Middle frontal gyrus (tissue), 1 donor: ENCODE results near the gene ZDHHC19.
"Not testable (repeated sequence)": the region's sequence is repeated elsewhere in the genome, so short reads cannot be mapped to it uniquely, and the experiment has no call there.

Experiments used
- DNase-seq: peaks from one replicate; pipeline ENCODE4 v3.0.0-alpha.2; 2015; ENCODE audit warnings: low spot score; ENCODE audit errors: extremely low spot score

Gene ZDHHC19, protein sequence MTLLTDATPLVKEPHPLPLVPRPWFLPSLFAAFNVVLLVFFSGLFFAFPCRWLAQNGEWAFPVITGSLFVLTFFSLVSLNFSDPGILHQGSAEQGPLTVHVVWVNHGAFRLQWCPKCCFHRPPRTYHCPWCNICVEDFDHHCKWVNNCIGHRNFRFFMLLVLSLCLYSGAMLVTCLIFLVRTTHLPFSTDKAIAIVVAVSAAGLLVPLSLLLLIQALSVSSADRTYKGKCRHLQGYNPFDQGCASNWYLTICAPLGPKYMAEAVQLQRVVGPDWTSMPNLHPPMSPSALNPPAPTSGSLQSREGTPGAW

DNA sequence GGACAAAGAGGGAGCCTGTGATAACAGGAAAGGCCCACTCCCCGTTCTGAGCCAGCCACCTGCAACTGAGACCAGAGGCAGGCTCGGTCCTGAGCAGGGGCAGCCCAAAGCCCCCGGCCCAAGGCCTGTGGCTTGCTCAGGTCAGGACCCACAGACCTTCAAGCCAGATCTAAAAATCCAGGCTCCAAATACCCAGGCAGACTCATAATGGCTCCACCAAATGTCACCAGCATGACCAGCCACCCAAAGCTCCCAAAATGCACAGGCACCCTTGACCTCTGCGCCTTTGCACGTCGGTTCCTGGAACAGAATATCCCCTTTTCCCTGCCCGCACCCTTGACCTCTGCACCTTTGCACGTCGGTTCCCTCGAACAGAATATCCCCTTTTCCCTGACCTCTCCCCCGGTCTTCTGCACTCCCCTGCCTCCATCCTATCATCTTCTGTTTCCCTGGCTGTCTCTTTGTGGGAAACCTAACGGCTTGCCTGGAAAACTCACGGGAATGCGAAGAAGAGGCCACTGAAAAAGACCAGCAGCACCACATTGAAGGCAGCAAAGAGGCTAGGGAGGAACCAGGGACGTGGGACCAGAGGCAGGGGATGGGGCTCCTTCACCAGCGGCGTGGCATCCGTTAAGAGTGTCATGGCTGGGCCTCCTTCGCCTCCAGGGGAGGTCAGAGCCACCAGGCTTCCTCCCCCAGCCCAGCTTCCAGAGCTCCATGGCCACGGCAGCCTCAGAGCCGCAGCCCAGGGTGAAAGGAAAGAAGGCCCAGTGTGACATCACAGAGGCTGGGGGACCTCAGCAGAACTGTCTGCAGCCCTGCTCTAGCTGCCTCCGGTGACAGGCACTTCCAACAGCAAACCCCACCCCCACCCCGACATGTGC, at the start of gene ZDHHC19:
ZDHHC19 (minus strand) TSS at position 728 of the 884 bp plus-strand sequence; CDS start at position 643, 85 bp downstream.
- DNase-seq, result no peak

- DNase-seq, result no peak
Measured at GRCh38 chr3:196260784-196261183, 49.6 kb upstream of the ZDHHC19 start.

DNA sequence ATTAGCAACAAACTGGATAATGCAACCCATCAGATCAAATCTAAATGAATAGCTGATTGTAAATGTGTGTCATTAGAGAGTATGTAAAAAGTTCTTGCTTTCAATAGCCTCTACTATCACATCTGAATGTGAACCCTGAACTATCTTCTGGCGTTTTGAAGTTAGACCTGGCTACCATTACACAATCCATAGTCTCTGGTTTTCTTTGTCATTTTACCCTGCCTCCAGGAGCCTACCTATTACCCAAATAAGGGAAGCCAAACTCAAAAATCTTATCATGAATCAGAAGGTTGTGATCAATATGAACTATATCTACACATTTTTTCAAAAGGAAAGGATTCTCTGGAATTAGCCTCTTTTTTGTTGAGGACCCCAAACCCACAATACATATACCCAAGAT, 44.6 kb upstream of the ZDHHC19 start:
- DNase-seq, result no peak

DNA sequence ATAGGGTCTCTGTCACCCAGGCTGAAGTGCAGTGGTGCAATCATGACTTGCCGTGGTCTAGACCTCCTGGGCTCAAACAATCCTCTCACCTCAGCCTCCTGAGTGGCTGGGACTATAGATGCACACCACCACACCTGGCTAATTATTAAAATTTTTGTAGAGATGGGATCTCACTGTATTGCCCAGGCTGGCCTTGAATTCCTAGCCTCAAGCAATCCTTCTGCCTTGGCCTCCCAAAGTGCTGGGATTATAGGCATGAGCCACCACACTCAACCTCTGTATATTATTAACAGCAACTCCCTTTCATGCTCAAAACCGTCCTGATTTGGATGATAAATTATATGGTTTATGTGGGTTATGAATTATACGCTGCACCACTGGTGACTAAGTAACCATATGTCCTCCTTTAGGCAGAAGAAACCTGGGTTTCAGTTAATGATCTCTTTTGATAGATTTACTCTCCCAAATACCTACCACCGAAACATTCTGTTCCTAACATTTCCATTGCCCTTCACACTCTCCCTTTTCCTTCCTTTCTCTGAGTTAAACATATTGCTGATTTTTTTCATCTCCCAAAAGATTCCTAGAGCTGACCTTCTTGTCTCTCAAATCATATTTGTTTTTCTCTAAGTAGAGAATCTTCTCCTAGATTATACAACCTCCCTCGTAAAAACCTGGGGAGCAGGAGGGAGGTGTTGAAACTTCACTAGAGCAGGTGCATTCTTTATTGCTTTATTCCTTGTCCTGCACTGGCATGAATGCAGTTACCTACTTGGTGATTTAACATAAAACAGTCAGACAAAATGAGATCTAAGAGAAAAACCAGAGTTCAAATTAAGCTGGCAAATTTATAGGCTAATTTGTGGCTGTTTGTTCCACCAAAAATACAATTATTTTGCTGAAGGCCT, 43.4 kb upstream of the ZDHHC19 start:
- DNase-seq, result no peak

DNA sequence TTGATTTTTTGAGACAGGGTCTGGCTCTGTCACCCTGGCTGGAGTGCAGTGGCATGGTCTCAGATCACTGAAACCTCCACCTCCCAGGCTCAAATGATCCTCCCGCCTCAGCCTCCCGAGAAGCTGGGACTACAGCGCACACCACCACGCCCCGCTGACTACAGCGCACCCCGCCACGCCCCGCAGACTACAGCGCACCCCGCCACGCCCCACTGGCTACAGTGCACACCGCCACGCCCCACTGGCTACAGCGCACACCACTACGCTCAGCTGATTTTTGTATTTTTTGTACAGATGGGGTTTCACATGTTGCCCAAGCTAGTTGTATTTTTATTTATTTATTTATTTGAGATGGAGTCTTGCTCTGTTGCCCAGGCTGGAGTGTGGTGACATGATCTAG, 40.7 kb upstream of the ZDHHC19 start:
- no peak for DNase-seq

GRCh38 chr3:196246612-196247308, 35.6 kb upstream of the ZDHHC19 start:
- no peak for DNase-seq

DNA sequence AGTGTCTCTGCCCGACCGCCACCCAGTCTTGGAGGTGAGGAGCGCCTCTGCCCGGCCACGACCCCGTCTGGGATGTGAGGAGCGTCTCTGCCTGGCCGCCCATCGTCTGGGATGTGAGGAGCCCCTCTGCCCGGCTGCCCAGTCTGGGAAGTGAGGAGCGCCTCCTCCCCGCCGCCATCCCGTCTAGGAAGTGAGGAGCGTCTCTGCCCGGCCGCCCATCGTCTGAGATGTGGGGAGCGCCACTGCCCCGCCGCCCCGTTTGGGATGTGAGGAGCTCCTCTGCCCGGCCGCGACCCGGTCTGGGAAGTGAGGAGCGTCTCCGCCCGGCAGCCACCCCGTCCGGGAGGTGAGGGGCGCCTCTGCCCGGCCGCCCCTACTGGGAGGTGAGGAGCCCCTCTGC, 33.0 kb upstream of the ZDHHC19 start:
- DNase-seq, result not testable (repeated sequence)

- DNase-seq, result no peak
Measured at GRCh38 chr3:196241704-196242103, 30.5 kb upstream of the ZDHHC19 start.

DNA sequence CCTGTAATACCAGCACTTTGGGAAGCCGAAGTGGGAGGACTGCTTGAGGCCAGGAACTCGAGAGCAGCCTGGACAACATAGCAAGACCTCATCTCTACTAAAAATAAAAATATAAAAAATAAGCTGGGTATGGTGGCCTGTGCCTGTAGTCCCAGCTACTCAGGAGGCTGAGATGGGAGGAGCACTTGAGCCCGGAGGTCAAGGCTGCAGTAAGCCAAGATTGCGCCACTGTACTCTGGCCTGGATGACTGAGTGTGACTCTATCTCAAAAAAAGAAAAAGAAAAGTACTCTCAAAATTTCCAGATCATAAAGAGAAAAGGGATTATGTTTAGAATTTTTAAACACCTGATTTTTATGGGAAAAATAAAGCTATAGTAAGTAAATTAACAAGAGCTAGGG, 29.2 kb upstream of the ZDHHC19 start:
- DNase-seq, result no peak

- DNase-seq, result no peak
Measured at GRCh38 chr3:196238612-196239560, 27.7 kb upstream of the ZDHHC19 start.

- DNase-seq, result no peak
Measured at GRCh38 chr3:196237203-196237602, 26.0 kb upstream of the ZDHHC19 start.

DNA sequence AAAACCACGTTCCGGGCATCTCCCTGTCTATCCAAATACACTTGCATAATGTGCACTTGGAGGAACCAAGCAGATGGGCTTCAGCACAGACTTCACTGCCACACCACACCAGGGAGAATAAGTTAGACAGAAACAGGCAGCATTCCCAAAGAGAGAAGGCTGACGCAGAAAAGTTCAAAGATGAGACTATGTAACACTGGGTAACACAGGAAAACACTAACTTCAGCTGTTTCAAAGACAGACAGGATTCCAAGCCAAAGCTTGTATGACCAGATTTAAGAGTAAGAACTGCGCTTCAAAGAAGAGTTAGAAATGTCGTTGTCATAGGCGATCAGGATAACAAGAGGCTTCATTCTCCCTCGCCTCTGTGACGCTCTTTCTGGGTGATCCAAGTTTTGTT, 25.0 kb upstream of the ZDHHC19 start:
- DNase-seq, result no peak

DNA sequence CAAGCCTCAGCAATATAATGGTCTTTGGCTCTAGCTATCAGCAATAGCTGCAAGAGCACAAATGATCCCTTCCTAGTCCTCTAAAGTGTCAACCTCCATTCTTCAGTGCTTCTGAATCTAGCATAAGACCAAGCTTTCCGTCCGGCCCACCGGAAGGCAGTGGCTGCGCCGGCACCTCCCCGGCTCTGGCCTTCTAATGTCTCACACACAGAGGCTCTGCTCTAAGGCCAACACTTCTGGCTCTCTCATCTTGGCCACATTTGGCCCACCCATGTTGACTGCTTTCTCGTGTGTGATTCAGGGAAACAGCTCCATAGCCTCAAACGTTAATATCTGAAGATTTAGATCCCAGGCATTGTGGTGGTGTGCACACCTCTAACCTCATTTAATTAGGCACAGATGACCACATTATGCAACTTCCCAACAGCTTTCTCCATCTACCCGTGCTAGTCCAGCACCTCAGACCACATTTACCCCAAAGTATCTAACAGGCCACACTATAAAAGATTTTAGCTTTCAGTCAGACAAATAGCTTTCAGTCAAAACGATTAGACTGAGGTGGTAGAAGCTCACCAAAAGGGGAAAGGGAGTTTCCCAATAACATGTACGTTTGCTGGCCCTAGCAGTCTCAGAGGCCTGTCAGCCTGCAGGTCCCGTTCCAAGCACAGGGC, 24.4 kb upstream of the ZDHHC19 start:
- no peak for DNase-seq

GRCh38 chr3:196232882-196233251, 21.7 kb upstream of the ZDHHC19 start:
- DNase-seq, result no peak

GRCh38 chr3:196232154-196232881, 21.1 kb upstream of the ZDHHC19 start:
- no peak for DNase-seq

DNA sequence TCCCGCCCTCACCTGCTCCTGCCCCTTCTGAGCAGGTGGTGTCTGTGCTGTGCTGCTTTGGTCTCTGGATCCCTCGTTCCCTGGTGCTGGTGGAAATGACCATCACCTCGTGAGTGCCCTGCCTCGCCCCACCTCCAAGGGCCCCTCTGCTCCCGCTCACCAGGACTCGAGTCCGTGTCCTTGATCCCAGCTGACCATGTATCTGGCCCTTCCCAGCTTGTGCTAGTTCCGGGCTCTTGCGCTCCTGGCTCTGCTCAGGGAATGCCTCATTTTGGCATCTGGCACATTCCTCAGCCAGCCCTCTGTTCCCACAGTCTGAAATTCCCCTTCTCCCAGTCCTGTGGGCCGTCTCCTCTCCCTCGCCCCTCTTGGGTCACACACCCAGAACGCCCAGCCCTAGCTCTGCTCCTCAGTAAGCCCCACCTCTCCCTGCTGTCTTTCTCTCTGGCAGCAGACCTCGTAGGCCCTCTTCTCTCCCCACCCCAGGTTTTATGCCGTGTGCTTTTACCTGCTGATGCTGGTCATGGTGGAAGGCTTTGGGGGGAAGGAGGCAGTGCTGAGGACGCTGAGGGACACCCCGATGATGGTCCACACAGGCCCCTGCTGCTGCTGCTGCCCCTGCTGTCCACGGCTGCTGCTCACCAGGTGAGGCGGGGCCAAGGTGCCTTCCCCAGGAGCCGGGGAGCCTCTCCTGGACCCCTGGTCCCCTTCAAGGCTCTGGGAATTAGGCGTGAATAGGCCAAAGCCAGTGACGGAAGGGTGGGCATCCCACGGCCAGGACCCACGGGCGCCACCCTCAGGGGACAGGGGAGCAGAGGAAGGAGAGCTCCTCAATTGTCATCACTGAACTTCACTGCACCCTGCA, 16.7 kb upstream of the ZDHHC19 start:
- no peak for DNase-seq

DNA sequence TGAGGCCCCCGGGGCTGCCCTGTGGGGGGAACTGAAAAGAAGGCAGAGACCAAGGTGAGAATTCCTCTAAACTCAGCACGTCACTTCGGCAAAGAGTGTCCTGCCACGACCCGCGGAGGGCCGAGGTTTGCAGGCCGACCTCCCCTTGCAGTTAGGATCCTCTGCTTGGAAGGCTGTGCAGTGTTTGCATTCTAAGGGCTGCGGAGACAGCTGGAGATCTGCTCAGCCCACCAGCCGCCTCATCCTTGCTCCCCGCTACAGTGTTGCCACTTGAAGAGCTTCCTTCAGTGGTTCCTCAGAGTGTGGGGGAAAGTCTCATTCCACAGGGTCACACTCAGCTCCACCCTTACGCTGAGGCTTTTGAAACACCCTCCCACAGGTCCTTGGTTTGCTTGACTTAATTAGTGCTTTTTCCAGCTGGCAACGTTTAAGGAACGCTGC, 15.9 kb upstream of the ZDHHC19 start:
- DNase-seq, result no peak
